ENCODE measurements around the gene PIP4K2A.
"Not testable (repeated sequence)": the region's sequence is repeated elsewhere in the genome, so short reads cannot be mapped to it uniquely, and the experiment has no call there.

Gene PIP4K2A

DNA sequence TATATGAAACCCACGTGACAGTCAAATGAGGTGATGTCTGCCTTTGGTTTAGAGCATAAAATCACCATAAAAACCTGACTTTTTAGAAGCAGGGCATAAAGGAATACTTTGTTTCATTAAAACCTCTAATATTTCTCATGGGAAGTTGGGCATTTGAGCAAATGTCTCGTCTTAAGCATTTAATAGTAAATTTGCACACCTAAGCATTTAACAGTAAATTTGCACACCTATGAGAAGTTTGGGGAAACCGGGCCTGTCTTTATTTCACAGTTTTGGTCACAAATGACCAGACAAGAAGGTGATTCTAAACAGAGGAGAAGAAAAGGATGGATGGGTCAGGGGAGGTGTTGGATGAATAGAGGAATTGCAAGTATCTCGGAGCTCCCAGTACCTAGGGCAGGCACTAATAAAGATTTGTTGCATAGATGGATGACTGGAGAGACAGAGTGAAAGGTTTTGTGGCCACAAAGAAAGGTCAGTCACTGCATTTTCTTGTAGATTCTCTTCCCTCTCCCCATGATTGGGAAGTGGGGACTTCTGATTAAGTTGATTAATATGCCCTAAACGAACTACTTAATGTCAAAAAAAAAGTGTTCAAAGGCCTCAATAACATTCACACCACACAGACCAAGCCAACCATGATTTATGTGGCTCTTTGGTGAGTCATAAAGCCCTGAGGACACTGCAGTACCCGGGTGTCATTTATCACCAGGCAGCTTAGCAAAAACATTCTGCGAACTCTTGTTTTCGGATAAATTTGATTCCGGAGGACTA, 210.9 kb downstream of the PIP4K2A start:
- no peak for DNase-seq

DNA sequence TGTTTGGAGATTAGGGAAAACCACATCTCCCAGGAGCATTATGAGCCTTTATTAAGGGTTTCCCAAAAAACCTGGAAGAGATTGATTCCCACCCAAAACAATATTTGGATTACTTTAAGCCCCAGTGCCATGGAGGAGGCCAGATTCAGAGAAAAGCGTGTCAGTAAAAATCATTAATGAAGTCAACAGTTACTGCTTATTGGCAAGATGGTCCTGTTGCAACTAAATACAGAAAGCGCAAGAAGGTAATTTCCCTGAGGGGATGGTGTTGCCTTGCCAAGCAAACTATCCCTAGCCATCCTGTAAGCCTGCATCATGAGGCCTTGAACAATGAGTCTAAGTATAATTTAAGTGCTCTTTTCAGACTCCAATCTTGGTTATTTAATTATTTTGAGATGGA, 212.5 kb downstream of the PIP4K2A start:
- no peak for DNase-seq

DNA sequence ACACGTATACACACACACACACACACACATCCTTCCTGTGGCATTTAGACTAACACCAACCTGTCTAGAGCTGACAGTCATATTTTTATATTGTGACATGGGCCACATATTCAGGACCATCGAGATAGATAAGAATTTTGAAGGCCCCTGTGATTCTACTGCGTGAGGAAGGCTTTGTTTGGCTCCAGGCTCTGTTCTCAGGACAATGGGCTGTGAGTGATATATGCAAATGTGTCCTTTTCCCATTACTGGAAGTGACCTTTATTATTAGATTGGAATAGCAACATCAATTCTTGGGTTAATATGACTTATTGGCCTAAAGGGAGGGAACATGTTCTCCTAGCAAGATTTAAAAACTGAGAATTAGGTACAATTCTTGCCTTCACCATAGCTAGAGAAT, 213.0 kb downstream of the PIP4K2A start:
- no peak for DNase-seq

DNA sequence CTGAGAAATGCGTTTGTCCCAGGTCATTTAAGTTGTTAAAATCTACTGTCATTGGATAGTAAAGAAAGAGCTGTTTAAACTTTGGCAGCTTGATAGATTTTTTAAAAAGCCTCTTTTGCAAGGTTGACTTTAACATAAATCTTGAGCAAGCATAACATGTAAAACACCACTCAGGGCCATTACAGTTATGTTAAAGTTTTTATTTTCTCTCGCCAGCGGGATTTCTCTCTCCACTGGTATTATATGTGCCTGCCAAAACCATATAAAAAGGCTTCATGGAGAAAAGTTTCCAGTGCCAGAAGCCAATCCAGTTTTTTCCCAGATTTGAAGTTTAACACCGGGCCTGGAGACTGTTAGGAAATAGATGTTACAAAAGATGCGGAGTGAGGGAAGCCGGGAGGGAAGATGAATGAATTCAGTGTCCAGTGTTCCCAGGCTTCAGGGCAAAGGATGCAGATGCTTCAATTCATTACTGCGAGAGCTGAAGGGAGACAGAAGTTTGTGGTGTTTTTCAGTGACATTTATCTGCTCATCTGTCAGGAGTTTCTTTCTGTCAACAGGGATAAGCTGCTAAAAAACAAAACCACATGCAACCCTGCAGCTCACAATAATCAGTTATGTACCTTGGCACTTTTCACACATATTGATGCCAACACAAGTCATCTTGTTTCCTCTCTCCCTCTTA, 213.6 kb downstream of the PIP4K2A start:
- peak; percentile 69 for DNase-seq

DNA sequence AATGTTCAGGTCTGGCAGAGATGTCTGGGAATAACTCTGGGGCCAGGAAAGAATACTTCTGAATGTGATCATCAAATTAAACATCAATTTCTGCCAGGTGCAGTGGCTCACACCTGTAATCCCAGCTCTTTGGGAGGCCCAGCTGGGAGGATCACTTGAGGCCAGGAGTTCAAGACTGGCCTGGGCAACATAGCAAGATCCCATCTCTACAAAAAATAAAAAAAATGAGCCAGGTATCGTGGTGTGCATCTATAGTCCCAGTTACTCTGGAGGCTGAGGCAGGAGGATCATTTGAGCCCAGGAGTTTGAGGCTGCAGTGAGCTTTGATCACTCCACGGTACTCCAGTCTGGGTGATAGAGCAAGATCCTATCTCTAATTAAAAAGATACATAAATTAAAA, 214.4 kb downstream of the PIP4K2A start:
- DNase-seq = not testable (repeated sequence)

DNA sequence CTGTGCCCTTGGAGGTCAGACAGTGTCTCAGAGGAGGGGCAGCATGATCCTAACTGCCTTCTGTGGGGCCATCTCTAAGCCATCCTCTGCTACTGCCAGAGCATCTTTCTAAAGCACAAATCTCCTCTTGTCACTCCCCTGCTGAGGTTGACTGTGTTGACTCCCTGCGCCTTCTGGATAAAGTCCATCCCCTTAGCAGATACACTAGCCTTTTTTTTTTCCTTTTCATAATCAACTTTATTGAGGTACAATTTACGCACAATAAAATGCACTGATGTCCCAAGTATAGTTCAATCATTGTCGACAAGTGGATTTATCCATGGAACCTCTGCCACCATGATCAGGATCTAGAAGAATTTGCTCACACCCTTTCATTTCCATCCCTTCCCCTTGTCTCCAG, 219.0 kb downstream of the PIP4K2A start:
- no peak for DNase-seq

DNA sequence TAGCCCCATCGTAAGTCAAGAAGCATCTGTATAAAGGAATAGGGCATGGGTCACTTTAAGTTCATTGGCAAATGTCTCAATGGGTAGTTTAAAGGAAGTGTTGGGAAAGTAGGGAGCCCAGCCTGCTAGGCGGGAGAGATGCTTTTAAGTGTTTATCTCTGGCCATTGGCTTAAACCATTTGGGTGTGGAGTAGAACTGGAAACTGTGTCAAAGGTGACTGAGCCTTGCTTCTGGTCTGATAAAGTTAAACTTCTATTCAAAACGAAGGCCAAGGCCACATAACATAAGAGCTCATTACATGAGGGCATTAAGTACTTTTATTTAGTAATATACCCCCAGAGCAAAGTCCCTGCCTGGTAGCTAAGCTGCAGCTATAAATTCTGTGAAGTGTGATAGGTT, 220.4 kb downstream of the PIP4K2A start:
- no peak for DNase-seq

DNA sequence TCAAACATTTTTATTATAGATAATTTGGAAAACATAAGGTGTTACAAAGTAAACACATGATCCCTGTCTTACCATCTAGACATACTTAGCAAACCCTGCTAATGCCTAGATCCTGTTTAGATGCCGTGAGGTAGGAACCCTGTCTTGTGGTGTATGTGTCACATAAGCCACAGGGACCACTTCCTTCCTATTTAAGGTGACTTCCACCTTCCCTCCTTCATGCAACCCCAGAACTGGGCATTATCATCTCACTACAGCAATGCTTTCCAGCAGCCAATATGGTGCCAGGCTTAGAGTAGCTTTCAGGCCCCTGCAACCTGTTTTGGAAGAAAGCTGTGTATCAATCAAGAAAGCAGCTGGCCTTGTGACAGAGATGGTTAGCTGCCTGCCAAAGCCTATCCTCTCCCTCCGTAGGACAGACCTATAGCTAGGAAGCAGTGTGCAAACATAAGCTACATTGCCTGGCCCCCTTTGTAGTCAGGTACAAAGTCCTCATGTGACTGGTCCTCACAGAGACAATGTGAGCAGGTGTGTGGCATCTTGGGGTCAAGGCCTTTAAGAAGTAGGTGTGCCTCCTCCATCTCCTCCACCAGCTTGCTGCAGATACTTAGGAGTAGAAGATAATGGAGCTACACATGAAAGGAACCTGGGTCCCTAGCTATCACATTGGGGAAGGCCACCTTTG, 222.3 kb downstream of the PIP4K2A start:
- no peak for DNase-seq

DNA sequence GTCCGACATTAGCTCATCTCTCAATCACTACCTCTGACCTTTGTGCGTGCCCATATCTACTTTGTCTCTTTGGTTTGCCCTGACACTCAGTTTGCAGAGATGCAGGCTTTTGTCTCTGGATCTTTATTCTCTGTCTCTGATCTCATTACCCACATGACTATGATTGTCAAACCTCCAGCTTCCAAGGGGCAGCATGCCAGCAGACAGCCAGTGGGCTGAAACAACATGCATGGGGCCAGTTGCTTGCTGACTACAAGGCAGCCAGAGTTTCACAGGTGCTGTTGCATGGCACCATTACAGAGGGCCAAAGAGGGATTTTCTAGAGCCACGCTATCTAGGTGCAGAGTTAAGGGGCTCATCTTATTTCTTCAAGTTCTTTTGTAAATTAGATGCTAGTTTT, 222.9 kb downstream of the PIP4K2A start:
- DNase-seq = no peak

DNA sequence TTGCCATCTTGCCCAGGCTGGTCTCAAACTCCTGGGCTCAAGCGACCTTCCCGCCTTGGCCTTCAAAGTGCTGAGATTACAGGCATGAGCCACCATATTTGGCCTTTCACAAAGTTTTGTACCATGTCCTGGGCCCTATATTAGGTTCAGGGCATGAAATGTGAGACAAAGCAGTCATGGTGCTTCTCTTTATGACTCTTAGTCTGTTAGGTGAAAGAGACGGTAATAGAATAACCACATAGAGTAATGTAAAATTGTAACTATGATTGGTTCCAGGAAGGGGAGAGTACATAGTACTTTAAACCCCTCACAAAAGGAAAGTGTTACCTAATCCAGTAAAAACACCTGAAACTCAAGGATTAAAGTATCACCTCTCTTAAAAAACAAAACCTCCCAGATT, 224.4 kb downstream of the PIP4K2A start:
- no peak for DNase-seq

DNA sequence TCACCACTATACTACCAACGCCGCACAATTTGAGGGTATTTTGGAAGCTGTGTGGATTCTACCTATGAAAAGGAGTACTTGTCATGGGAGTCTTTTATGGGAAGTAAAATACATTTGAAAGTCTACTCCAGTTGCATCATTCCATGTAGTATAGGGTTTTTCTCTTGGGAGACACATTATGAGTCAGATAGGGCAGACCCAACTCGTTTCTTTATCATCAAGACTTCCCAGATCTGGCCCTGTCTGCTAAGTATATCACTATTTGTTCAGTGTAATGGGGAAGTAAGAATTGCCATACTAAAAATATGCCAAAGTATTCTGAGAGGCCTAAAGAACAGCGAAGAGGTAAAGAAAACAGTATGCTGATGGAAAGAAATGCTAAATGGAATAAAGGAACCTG, 224.9 kb downstream of the PIP4K2A start:
- no peak for DNase-seq

DNA sequence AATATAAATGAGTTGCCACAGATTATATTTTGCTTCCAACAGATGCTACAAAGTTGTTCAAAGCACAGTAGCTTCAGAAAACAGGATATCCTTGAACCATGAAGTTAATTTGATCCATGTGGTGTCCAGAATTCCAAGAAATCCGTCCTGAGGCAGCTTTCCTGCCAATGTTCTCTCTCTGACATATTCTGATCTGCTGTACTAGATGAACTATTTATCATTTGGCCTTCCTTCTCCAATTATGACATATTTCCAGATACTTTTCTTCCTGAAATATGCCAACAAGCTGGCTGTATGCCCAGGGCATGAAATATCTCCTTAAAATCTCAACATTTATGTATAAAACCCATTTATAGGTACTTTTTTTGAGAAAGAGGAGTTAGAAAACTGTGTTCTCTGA, 227.9 kb downstream of the PIP4K2A start:
- DNase-seq = no peak
